ENCODE data around the gene BUB1.

DNA sequence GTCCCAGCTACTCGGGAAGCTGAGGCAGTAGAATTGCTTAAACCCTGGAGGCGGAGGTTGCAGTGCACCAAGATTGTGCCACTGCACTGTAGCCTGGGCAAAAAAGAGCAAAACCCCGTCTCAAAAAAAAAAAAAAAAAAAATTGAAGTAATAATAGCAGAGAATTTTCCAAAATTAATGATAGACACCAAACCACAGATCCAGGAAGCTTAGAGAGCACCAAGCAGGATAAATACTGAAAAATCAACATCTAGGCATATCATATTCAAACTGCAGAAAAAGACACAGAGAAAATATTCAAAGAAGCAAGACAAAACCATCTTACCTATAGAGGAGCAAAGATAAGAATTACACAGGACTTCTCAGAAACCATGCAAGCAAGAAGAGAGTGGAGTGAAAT lies 33.5 kb downstream of the BUB1 start:
- TF ChIP-seq, protein P1, sequence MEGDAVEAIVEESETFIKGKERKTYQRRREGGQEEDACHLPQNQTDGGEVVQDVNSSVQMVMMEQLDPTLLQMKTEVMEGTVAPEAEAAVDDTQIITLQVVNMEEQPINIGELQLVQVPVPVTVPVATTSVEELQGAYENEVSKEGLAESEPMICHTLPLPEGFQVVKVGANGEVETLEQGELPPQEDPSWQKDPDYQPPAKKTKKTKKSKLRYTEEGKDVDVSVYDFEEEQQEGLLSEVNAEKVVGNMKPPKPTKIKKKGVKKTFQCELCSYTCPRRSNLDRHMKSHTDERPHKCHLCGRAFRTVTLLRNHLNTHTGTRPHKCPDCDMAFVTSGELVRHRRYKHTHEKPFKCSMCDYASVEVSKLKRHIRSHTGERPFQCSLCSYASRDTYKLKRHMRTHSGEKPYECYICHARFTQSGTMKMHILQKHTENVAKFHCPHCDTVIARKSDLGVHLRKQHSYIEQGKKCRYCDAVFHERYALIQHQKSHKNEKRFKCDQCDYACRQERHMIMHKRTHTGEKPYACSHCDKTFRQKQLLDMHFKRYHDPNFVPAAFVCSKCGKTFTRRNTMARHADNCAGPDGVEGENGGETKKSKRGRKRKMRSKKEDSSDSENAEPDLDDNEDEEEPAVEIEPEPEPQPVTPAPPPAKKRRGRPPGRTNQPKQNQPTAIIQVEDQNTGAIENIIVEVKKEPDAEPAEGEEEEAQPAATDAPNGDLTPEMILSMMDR (IDR thresholded peaks at IDR 0.05) = no peak
- no peak for TF ChIP-seq POLR2A (IDR thresholded peaks at IDR 0.05)

All from adrenal gland (tissue), 5 donors.